Activated CD8-positive, alpha-beta memory T cell treated with anti-CD3 and anti-CD28 coated beads for 48 hours (primary cell): Measurements from ENCODE around the gene DAAM2.

Experiments used
- DNase-seq, 3 experiments: peaks; one replicate each; pipeline ENCODE4 v3.0.0-alpha.2; 2020; ENCODE audit warnings: low read depth in 2 of 3, low spot score in 2 of 3

Gene DAAM2

DNA sequence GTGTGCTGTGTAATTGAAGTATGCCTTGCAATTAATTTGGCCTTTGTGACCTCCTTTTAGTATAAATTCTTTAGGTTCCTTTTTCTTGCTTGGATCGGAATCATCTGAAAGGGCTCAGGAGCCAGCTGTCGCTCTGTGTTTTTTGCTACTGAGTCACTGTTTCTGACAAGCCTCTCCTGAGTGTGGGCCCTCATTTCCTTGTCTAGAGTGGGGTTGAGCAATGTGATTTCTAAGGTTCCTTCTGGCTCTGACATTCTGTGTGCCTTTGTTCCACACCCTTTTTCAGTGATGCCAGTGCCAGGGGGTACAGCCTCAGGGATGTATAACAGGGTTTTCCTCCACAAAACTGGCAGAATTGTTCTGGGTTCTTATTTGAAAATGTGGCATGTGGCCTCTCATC lies 26.5 kb downstream of the DAAM2 start:
- no peak for DNase-seq

- DNase-seq: no peak
These were observed 27.1 kb downstream of the DAAM2 start for GRCh38 chr6:39819228-39819627.

GRCh38 chr6:39819676-39820075 lies 27.5 kb downstream of the DAAM2 start:
- no peak for DNase-seq

- DNase-seq: no peak
These were observed 28.4 kb downstream of the DAAM2 start for GRCh38 chr6:39820553-39820952.

DNA sequence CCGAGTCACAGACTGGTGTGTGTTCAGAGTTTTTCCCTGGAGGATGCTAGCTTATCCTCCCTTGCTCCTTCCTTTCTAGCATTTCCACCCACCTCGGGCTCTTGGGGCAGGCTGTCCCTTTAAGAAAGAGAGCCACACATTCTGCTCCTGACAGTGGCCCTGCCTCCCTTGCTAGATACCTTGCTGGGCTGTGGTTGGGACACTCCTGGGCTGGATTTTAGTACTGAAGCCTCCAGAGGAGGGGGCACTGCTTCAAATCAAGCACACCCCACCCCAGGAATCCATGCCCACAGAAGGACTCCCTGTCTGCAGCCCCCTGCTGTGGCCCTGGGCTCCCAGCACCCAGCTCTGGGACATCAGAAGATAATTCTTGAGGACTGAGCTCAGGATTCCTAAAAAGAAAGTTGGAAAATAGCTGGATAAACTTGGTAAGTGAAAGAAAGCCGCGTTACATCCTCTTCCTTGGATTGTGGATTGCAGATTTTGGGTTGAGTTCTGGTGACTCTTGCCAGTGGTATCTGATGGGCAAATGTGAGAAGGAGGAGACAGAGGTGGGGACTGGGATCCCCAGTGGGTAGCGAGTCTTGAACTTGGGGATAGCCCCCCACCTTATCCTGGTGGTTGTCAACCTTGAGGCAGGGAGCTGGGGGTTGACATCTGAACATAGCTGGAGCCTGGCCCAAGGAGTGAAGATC lies 29.0 kb downstream of the DAAM2 start:
- DNase-seq: no peak

GRCh38 chr6:39821742-39822532 lies 29.8 kb downstream of the DAAM2 start:
- DNase-seq: no peak

GRCh38 chr6:39822846-39823815 lies 31.0 kb downstream of the DAAM2 start:
- no peak for DNase-seq

- no peak for DNase-seq
These were observed 32.1 kb downstream of the DAAM2 start for GRCh38 chr6:39824030-39824926.

DNA sequence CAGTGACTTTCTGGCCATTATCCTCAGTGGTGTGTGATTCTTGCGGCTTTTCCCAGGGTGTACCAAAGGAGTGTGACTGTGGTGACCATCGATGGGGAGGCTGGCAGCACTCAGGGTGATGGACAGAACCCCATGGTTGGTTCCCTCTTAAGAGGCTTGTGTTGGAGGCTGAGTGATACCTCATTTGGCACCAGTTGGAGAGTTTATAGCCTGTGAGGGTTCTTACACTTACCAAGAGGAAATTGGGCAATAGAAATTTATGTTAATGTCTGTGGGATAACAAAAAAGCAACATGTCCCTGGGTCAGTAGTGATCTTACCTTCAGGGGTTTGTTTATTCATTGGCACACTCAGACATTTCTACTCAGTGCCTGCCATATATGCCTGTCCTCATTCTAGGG lies 37.2 kb downstream of the DAAM2 start:
- DNase-seq: no peak

DNA sequence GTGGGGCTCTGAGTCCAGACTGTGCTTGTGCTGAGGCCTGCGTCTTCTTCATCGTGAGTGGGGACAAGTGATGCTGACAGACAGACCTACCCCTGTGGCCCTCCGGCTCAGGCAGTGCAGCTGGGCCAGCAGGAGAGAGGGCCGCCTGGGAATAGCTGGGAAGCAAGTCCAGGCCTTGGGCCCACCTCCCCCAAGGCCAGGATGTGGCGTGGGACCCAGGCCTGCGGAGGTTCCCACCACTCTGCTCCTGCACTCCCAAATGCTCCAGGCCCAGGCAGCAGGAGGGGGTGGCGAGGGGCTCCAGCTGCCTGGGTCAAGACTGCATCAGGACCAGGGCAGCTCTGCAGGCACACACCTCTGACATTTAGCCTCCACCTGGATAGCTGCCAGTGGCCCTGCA lies 38.3 kb downstream of the DAAM2 start:
- DNase-seq: no peak

- no peak for DNase-seq
These were observed 39.5 kb downstream of the DAAM2 start for GRCh38 chr6:39831701-39832100.

DNA sequence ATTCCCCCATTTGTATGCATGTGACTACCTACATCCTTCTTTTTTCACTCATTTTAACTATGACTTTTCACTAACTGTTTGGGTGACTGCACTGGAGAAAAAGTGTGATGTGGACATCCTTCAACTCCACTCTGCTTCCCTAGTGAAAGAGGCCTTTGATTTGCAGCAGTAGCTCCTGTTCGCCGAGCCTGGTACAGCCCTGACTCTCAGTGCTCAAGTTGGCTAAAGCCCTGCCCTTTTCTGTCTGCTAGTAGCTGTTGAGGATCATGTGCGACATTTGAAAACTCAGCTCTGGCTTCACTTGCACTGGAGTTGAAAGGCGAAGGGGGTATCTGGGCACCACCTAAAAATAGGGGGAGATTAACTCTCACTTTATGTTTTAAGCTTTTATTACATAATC lies 42.1 kb downstream of the DAAM2 start:
- DNase-seq: no peak

GRCh38 chr6:39834866-39835265 lies 42.7 kb downstream of the DAAM2 start:
- DNase-seq: no peak

DNA sequence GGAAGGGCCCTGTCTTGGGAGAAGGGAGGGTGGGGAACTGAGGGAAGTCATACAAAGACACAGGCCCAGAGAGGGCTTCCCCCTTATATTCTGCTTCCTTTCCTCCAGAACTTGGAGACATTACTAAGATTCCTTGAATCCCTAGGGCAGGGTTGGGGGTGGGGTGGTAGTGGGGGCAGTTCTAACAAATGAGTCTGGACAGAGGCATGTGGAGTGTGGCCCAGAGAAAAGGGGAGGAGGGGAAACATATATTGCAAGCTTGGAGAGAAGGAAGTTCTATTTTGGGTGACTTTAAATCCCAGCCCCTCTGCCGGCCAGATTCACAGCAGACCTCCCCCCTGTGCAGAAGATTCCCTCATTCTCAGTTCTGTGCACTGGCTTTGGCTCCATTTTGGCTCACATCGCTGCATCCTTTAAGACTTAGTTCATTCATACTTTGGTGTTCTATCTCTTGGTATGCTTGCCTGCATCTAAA lies 43.7 kb downstream of the DAAM2 start:
- DNase-seq: no peak

GRCh38 chr6:39836606-39837005 lies 44.4 kb downstream of the DAAM2 start:
- DNase-seq: no peak

- no peak for DNase-seq
These were observed 47.3 kb downstream of the DAAM2 start for GRCh38 chr6:39839445-39839844.

DNA sequence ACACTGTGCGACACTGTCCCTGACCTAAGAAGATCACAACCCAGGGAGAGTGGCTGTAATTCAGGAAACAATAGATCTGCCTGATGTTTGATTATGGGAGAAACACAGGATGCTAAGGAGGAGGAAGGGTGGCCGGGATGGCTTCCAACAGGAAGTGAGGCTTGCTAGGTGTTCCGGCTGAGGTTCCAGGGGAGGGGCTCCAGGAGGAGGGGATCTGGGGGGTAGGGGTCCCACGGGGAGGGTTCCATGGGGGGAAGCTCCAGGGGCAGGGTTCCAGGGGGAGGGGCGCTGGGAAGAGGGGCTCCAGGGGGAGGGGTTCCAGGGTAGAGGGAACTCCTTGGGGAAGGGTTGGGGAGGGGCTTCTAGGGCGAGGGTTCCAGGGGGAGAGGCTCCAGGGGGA lies 48.6 kb downstream of the DAAM2 start:
- DNase-seq: no peak

DNA sequence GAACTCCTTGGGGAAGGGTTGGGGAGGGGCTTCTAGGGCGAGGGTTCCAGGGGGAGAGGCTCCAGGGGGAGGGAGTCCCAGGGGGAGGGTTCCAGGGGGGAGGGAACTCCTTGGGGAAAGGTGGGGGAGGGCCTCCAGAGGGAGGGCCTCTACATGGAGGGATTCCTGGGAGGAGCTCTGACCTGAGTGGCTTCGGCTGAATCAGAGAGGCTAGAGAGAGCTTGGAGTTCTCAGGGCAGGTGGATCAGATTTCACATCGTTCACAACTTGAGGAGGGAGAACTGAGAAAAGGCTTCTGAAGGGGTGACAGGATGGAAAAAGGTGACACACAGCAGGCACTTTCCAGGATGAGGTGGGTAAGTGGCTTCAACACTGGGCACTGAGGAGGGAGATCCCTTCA lies 49.1 kb downstream of the DAAM2 start:
- no peak for DNase-seq

GRCh38 chr6:39841923-39842322 lies 49.7 kb downstream of the DAAM2 start:
- DNase-seq: no peak

DNA sequence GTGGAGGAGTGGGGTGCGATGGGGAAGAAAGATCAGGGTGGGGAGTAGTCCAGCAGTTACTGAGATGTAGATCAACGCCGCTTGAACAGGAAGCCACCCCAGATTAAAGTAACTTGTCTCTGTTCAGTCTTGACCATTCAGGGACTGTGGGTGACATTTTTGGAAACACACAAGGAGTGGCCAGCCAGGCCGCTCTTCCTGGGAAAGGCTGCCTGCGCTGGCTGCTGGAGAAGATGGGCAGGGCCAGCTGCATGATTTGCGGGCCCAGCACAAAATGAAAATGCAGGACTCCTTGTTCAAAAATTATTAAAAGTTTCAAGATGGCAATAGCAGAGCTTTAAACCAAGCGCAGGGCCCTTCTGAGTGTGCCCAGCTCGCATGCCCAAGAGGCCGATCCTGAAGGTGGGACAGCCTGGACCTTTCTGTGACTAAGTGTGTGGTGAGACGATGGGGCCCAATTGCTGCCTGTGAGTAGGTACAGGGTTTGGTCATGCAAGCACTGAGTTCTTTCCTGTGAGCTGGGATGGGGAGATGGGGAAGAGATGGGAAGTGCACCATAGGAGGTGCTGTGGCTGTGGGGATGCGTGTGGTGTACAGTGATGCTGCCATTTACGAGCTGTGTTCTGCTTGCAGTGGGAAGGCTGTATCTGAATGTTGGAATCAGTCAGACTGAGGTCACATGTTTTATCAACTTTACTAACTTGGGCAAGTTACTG lies 51.3 kb downstream of the DAAM2 start:
- DNase-seq: no peak
